Stomach (tissue), 9 donors: ENCODE measurements around the gene TEAD1. TPM values are rescaled to one million over a fixed set of nuclear protein-coding genes. Genes with fewer than 3 reads are reported as not detected.
A peak's percentile ranks its signal among the peaks of the same experiment; 100 is the strongest.

Source experiments
- DNase-seq, 2 donors: peaks; one replicate each; pipeline versions ENCODE4 v3.0.0 to v3.0.0-alpha.2; 2013 to 2019
- H3K27ac ChIP-seq, 5 donors: fragments of 200-600 bp in 4 of 5; sonication (generic) in 4 of 5; one replicate each; pipeline ENCODE4 v1.5.1; 2013 to 2019; ENCODE audit warnings: mild to moderate bottlenecking in 1 of 5, moderate library complexity in 1 of 5
- H3K27me3 ChIP-seq, 3 donors: fragments of 200-600 bp; sonication (generic); one replicate each; pipeline ENCODE4 v1.5.1; 2017 to 2019; ENCODE audit warnings: mixed run types in 1 of 3
- H3K36me3 ChIP-seq, 4 donors: fragments of 200-600 bp; sonication (generic); 1 replicate in 3 of 4; 2 replicates in 1 of 4; pipeline ENCODE4 v1.5.1; 2016 to 2019
- H3K4me1 ChIP-seq, 4 donors: fragments of 200-600 bp; sonication (generic); one replicate each; pipeline ENCODE4 v1.5.1; 2016 to 2019
- H3K4me3 ChIP-seq, 4 donors: fragments of 200-600 bp; sonication (generic) in 3 of 4; one replicate each; pipeline ENCODE4 v1.5.1; 2016 to 2019; ENCODE audit warnings: mild to moderate bottlenecking in 1 of 4
- H3K9me3 ChIP-seq, 4 donors: fragments of 200-600 bp; sonication (generic); one replicate each; pipeline ENCODE4 v1.5.1; 2016 to 2019
- EP300 ChIP-seq: sonication (generic); formaldehyde crosslinking; IDR thresholded peaks from one replicate; pipeline ENCODE4 v1.6.1; 2017; ENCODE audit warnings: antibody characterized with exemption
- POLR2A ChIP-seq, 4 donors: fragments of 450-650 bp; IDR thresholded peaks; one replicate each; pipeline ENCODE4 v1.6.1; 2016; ENCODE audit warnings: antibody characterized with exemption in 4 of 4, control low read depth in 2 of 4, mild to moderate bottlenecking in 1 of 4, moderate library complexity in 1 of 4
- POLR2AphosphoS5 ChIP-seq, 3 donors: sonication (generic); formaldehyde crosslinking; IDR thresholded peaks; one replicate each; pipeline ENCODE4 v1.6.1; 2016; ENCODE audit warnings: antibody characterized with exemption in 3 of 3
- whole genome bisulfite sequencing, 5 donors: extraction: QIAGEN DNeasy Blood & Tissue Kit in 3 of 5; methylation state at CpG; one replicate each; pipeline versions ENCODE4 v1.1.5 to v1.1.7; 2013 to 2018; 5-methylcytosine and 5-hydroxymethylcytosine counted together
- intact Hi-C: fragments of 100-400 bp; cut with DNase I; formaldehyde crosslinking; loops from one replicate; pipeline ENCODE4 v1.15.1; 2023; ENCODE audit warnings: low total_unique reads
- polyA plus RNA-seq, 3 donors: library from polyadenylated mRNA; stranded (reverse); fragments of 200-250 nt; gene quantifications; one replicate each; pipeline ENCODE4 v1.2.3, GENCODE V29; 2013
- total RNA-seq, 5 donors: library from RNA; depleted of rRNA; stranded (reverse); fragments of >200 nt; gene quantifications; one replicate each; pipeline versions ENCODE4 v1.1.0 to v1.2.3, GENCODE V29; 2014 to 2016
- TF ChIP-seq, protein P1 (sequence below), 7 experiments: fragments of 450-650 bp in 4 of 7; fragments of 200-600 bp in 3 of 7; sonication (generic) in 3 of 7; IDR thresholded peaks; one replicate each; pipeline ENCODE4 v1.5.1; 2016 to 2019; ENCODE audit warnings: antibody characterized with exemption in 7 of 7, control low read depth in 2 of 7, mild to moderate bottlenecking in 1 of 7
- donor health status: healthy with polysubstance abuse.
- donor health status: Bipolar disorder and iron deficiency.
- donor health status: healthy.

The TEAD1 gene
- total and polyA plus RNA-seq, 8 donors, result 4.9 to 133 (median 65.2) TPM

DNA sequence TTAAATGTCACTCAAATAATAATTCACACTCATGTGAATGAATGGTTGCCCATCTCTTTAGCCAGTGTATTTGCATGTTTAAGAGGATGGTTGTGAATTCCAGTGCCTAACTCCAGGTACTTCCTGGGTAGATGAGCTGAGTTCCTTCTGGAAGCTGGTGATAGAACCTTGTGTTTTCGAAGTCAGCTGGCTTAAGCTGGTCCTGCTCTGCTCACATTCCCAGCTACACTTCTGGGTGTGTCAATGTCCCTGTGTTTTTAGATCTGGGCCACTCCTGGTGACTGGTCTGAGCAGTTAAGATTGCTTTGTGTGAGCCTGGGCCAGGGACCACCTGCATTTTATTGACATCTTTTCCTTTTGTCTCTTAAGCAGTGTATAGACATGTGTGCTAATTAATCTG lies 10.6 kb downstream of the TEAD1 start:
- no peaks in the 10 kb centered on the region for H3K36me3 ChIP-seq
- DNase-seq, result peak; percentile 34 to 82
- H3K4me3 ChIP-seq, result no peak overlapping the region
- H3K27me3 ChIP-seq, result no peaks in the 10 kb centered on the region
- H3K4me1 ChIP-seq, result peaks cover 39 to 97% (median 76%) of the 10 kb centered on the region in 4 donors
- no peaks in the 10 kb centered on the region for H3K9me3 ChIP-seq
- H3K27ac ChIP-seq, result peak overlapping the region in 4 of 5 donors; percentile 4 to 54 (median 32)
- 27 to 57% (median 33%) methylated on average over 1 of the region's 1 CpG for WGBS, 5 donors
- intact Hi-C loops, result no loop called here
- TF ChIP-seq POLR2AphosphoS5 (IDR thresholded peaks at IDR 0.05) (no peak), POLR2A (IDR thresholded peaks at IDR 0.05) (no peak), EP300 (no peak)
- TF ChIP-seq, protein P1, sequence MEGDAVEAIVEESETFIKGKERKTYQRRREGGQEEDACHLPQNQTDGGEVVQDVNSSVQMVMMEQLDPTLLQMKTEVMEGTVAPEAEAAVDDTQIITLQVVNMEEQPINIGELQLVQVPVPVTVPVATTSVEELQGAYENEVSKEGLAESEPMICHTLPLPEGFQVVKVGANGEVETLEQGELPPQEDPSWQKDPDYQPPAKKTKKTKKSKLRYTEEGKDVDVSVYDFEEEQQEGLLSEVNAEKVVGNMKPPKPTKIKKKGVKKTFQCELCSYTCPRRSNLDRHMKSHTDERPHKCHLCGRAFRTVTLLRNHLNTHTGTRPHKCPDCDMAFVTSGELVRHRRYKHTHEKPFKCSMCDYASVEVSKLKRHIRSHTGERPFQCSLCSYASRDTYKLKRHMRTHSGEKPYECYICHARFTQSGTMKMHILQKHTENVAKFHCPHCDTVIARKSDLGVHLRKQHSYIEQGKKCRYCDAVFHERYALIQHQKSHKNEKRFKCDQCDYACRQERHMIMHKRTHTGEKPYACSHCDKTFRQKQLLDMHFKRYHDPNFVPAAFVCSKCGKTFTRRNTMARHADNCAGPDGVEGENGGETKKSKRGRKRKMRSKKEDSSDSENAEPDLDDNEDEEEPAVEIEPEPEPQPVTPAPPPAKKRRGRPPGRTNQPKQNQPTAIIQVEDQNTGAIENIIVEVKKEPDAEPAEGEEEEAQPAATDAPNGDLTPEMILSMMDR (IDR thresholded peaks at IDR 0.05), result no peak

DNA sequence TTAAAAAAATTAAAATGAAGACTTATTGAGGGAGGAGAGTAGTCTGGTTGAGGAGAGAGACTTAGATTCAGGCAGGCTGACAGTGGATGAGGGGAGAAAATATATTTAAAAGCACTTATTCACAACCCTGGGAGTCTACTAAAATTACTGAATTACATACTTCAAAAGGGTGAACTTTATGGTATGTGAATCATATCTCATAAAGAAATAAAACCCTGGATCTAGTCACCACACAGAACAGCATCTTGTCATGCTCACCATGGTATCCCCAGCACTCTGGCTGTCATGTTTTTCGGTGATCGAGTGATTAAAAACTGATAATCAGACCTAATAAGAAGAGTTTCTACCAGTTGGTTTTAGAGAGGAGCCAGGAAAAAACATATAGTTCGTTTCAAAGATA lies 11.0 kb downstream of the TEAD1 start:
- TF ChIP-seq POLR2AphosphoS5 (IDR thresholded peaks at IDR 0.05) (no peak), EP300 (no peak)
- TF ChIP-seq, protein P1 (IDR thresholded peaks at IDR 0.05), result no peak
- peak overlapping the region in 2 of 5 donors; percentile 38 to 54 for H3K27ac ChIP-seq
- no peaks in the 10 kb centered on the region for H3K9me3 ChIP-seq
- no peak for DNase-seq
- H3K36me3 ChIP-seq, result no peaks in the 10 kb centered on the region
- intact Hi-C loops, result no loop called here
- H3K27me3 ChIP-seq, result no peaks in the 10 kb centered on the region
- WGBS, 5 donors, result 63 to 71% (median 66%) methylated on average over 3 of the region's 3 CpGs
- peaks cover 38 to 98% (median 77%) of the 10 kb centered on the region in 4 donors for H3K4me1 ChIP-seq
- no peak overlapping the region for H3K4me3 ChIP-seq

DNA sequence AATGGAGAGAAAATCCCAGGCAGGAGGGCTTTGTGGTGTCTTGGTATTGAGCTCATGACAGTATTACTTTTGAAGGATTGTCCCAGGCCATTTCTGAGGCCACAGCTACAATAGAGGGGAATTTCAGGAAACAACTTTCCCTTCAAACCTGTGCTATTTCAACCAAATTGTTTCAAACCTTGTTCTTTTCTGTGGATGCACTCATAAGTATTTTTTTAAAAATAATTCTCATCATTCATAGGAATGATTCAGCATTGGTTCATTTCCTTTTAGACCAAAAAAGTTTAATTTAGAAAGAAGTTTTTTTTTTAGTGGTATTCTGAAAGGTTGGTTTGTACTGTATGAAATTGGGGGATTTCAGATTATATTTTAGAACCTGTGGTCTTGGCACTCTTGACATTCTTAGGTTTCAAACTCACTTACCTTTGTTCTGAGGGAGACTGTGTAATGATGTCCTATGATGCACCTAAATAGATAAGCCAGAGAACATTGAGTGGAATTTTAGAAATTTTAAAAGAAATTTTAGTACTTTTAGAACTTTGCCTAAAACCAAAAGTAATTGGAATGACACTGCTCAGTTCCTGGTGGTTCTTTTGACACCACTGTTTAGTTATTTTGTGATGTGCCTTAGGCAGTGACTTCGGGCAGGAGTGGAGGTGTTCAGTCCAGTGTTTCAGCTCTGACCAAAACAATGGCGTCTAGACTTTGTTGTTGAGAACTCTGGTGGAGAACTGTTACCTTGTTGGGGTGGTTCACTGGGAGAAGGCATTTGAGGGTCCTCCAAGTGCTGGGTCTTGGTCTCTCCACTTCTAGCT lies 12.2 kb downstream of the TEAD1 start:
- intact Hi-C loops, result no loop called here
- no peaks in the 10 kb centered on the region for H3K9me3 ChIP-seq
- H3K4me1 ChIP-seq, result peaks cover 26 to 98% (median 73%) of the 10 kb centered on the region in 4 donors
- DNase-seq, result no peak
- TF ChIP-seq, protein P1 (IDR thresholded peaks at IDR 0.05), result no peak
- TF ChIP-seq POLR2A (IDR thresholded peaks at IDR 0.05) (no peak), POLR2AphosphoS5 (IDR thresholded peaks at IDR 0.05) (no peak), EP300 (no peak)
- peak overlapping the region in 2 of 5 donors; percentile 3 to 17 for H3K27ac ChIP-seq
- no peak overlapping the region for H3K4me3 ChIP-seq
- 80 to 94% (median 91%) methylated on average over 2 of the region's 2 CpGs for WGBS, 5 donors
- H3K27me3 ChIP-seq, result no peaks in the 10 kb centered on the region
- no peaks in the 10 kb centered on the region for H3K36me3 ChIP-seq

DNA sequence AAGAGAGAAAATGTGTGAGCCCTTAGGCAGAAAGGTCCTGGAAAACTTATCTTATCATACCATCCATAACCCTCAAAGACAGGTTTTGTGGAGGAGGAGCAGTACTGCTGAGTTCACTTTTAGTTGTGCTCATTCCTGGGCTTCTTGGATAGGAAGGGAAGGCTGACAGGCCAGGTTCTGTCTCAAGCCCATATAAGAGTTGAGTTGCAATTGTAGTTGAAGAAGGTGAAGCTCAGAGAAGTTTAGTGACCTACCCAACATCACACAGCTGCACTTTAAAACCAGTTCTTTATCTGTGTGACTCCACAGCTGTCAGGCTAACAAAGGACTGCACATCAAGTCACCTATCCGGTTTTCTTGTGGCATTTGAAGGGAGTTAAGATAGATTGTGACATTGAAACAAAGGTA lies 13.0 kb downstream of the TEAD1 start:
- intact Hi-C loops, result no loop called here
- WGBS, 5 donors, result 13 to 29% (median 24%) methylated on average over 1 of the region's 1 CpG
- H3K36me3 ChIP-seq, result no peaks in the 10 kb centered on the region
- peak overlapping the region in 1 of 5 donors; percentile 31 for H3K27ac ChIP-seq
- TF ChIP-seq POLR2AphosphoS5 (IDR thresholded peaks at IDR 0.05), result no peak
- H3K4me3 ChIP-seq, result no peak overlapping the region
- H3K9me3 ChIP-seq, result no peaks in the 10 kb centered on the region
- peak in 1 of 2 donors; percentile 46 for DNase-seq
- H3K27me3 ChIP-seq, result no peaks in the 10 kb centered on the region
- H3K4me1 ChIP-seq, result peaks cover 22 to 98% (median 77%) of the 10 kb centered on the region in 4 donors

DNA sequence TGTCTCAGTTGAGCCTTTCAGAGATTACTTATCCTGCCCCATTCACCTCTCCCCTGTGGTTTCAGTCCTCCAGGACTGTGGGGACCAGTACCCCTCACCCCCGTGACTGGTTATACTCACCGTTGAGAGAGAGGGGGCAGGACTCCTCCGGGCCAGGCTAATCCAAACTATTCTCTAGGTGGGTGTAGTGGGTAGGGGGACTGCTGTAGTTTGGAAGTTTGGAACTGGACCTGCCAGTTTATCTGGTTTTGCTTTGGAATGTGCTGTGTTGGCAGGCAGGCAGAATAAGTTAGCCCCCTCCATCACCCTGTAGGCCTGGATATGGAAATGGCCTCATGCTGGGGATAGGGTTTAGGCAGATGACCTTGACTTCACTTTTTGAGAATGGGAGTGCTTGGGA lies 13.5 kb downstream of the TEAD1 start:
- intact Hi-C loops, result no loop called here
- Histone ChIP-seq H3K27ac (peak overlapping the region in 1 of 5 donors; percentile 31), H3K27me3 (no peaks in the 10 kb centered on the region), H3K36me3 (no peaks in the 10 kb centered on the region), H3K9me3 (no peaks in the 10 kb centered on the region), H3K4me1 (peaks cover 27 to 98% (median 79%) of the 10 kb centered on the region in 4 donors), H3K4me3 (no peak overlapping the region)
- no peak for TF ChIP-seq POLR2AphosphoS5 (IDR thresholded peaks at IDR 0.05)
- TF ChIP-seq POLR2A (IDR thresholded peaks at IDR 0.05), result no peak
- TF ChIP-seq EP300, result no peak
- TF ChIP-seq, protein P1 (IDR thresholded peaks at IDR 0.05), result no peak
- DNase-seq, result peak in 1 of 2 donors; percentile 80
- 37 to 51% (median 42%) methylated on average over 3 of the region's 3 CpGs for WGBS, 5 donors
